Measurements from ENCODE around the gene QSOX2. TPM values are rescaled to one million over a fixed set of nuclear protein-coding genes. Genes with fewer than 3 reads are reported as not detected.

Gene QSOX2
- total RNA-seq, 1 experiment from 2014 or later: 9.9 TPM

DNA sequence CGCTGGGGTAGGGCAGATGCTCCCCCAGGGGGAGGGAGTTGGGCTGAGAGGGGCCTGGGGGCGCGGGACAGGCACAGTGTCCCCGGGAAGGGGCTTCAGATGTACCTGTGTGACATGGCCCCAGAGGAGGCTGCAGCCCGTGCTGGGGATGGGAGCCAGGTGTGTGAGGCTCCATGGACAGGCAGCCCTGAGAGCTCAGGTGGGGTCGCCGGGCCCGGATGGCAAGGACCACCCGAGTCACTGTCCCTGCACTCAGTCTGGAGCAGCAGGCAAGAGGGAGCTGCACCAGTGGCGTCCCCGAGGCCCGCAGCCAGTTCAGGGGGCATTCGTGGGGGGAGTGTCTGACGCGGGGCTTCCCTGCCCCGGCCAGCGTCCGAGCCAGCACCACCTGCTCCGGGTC lies 39.3 kb upstream of the QSOX2 start:
- BruUV-seq (replicated peaks): no TSS peak
- CTCF ChIA-PET: no interaction called here
- H3K4me1 ChIP-seq (ENCODE audit: insufficient read depth, low read length): peaks cover 5% of the 10 kb centered on the region; the same call in 1 of the 2 replicates

GRCh38 chr9:136284311-136284710 lies 38.7 kb upstream of the QSOX2 start:
- CTCF ChIA-PET: no interaction called here
- no peak overlapping the region for H3K4me2 ChIP-seq (ENCODE audit: low read length)
- no TSS peak for BruUV-seq (replicated peaks)
- no peak overlapping the region for H3K9ac ChIP-seq (ENCODE audit: low read length)
- H3K4me1 ChIP-seq (ENCODE audit: insufficient read depth, low read length): peaks cover 5% of the 10 kb centered on the region; the same call in 1 of the 2 replicates
- no peak for DNase-seq
- no peaks in the 10 kb centered on the region for H3K9me2 ChIP-seq (replicated peaks; ENCODE audit: low read length)
- H3K27me3 ChIP-seq (ENCODE audit: low read length): no peaks in the 10 kb centered on the region
- H3K79me2 ChIP-seq (ENCODE audit: low read length): no peaks in the 10 kb centered on the region
- no peak overlapping the region for H2AFZ ChIP-seq (ENCODE audit: low read length)
- no peak overlapping the region for H3K27ac ChIP-seq (ENCODE audit: low read length)
- H4K20me1 ChIP-seq (ENCODE audit: low read length): no peaks in the 10 kb centered on the region
- H3K9me3 ChIP-seq (ENCODE audit: low read length): no peaks in the 10 kb centered on the region
- intact Hi-C loops (cut with micrococcal nuclease): loop anchor here (5.0 kb wide), 1 partner anchor 147 kb away; no protein-coding TSS in a partner anchor
- no peak overlapping the region for H3K4me3 ChIP-seq (ENCODE audit: low read length)
- no peaks in the 10 kb centered on the region for H3K36me3 ChIP-seq (ENCODE audit: low read depth, low read length)
- no peaks in the 10 kb centered on the region for H3F3A ChIP-seq (ENCODE audit: low read length, unreplicated experiment)
- ATAC-seq: no peak
- no peak for TF ChIP-seq EZH2phosphoT487 (IDR thresholded peaks at IDR 0.05; ENCODE audit: borderline replicate concordance, low read length)
- TF ChIP-seq CTCF (conservative IDR thresholded peaks at IDR 0.05; ENCODE audit: low read depth, low read length): no peak
- TF ChIP-seq EZH2 (IDR thresholded peaks at IDR 0.05; ENCODE audit: low read length, unreplicated experiment): no peak
- POLR2A ChIA-PET (ENCODE audit: unreplicated experiment): no interaction called here

More for the DNA sequence above, 39.3 kb upstream of the QSOX2 start:
- H3K4me3 ChIP-seq (ENCODE audit: low read length): no peak overlapping the region
- H3K27ac ChIP-seq (ENCODE audit: low read length): no peak overlapping the region
- DNase-seq: no peak
- no peaks in the 10 kb centered on the region for H4K20me1 ChIP-seq (ENCODE audit: low read length)
- no peak overlapping the region for H3K9ac ChIP-seq (ENCODE audit: low read length)
- H3K9me3 ChIP-seq (ENCODE audit: low read length): no peaks in the 10 kb centered on the region
- no peaks in the 10 kb centered on the region for H3K36me3 ChIP-seq (ENCODE audit: low read depth, low read length)
- H3K4me2 ChIP-seq (ENCODE audit: low read length): no peak overlapping the region
- H3K9me2 ChIP-seq (replicated peaks; ENCODE audit: low read length): no peaks in the 10 kb centered on the region
- no peaks in the 10 kb centered on the region for H3K27me3 ChIP-seq (ENCODE audit: low read length)
- intact Hi-C loops (cut with micrococcal nuclease): loop anchor here (5.0 kb wide), 1 partner anchor 148 kb away; no protein-coding TSS in a partner anchor
- TF ChIP-seq CTCF (conservative IDR thresholded peaks at IDR 0.05; ENCODE audit: low read depth, low read length) (no peak), EZH2phosphoT487 (IDR thresholded peaks at IDR 0.05; ENCODE audit: borderline replicate concordance, low read length) (no peak), EZH2 (IDR thresholded peaks at IDR 0.05; ENCODE audit: low read length, unreplicated experiment) (no peak)
- no peak for ATAC-seq
- POLR2A ChIA-PET (ENCODE audit: unreplicated experiment): no interaction called here
- H3K79me2 ChIP-seq (ENCODE audit: low read length): no peaks in the 10 kb centered on the region
- H2AFZ ChIP-seq (ENCODE audit: low read length): no peak overlapping the region
- no peaks in the 10 kb centered on the region for H3F3A ChIP-seq (ENCODE audit: low read length, unreplicated experiment)

All from PC-3 (cell line).